Activated naive CD4-positive, alpha-beta T cell (primary cell): ENCODE data around the gene AKT3.
"Not testable (repeated sequence)": the region's sequence is repeated elsewhere in the genome, so short reads cannot be mapped to it uniquely, and the experiment has no call there.

Experiments used
- DNase-seq, 4 experiments: peaks; one replicate each; lab custom pipeline; 2025; lab: John Stamatoyannopoulos, UW

Gene AKT3

GRCh38 chr1:243783714-243784113 lies 66.3 kb downstream of the AKT3 start:
- DNase-seq: no peak

GRCh38 chr1:243772361-243773050 lies 77.5 kb downstream of the AKT3 start:
- DNase-seq: not testable (repeated sequence)

DNA sequence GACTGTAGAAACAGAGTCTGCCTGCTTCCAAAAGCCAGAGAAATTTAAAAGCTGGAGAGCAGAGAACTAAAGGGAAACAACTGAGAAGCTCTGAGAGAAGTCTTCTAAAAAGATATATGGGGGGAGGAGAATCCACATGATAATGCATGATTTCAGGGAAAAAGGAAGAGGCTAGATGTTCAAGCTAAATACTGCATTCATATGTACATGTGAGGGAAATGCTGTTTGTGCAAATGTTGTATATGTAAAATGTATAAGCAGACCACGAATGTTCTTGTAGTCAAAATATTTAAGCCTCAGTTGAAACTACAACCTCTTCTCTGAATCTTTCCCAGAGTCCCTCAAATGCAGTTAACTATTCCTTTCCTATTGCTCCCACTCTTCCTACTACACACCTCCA lies 79.2 kb downstream of the AKT3 start:
- DNase-seq: no peak

- no peak for DNase-seq
Measured at GRCh38 chr1:243765676-243766075, 84.4 kb downstream of the AKT3 start.

DNA sequence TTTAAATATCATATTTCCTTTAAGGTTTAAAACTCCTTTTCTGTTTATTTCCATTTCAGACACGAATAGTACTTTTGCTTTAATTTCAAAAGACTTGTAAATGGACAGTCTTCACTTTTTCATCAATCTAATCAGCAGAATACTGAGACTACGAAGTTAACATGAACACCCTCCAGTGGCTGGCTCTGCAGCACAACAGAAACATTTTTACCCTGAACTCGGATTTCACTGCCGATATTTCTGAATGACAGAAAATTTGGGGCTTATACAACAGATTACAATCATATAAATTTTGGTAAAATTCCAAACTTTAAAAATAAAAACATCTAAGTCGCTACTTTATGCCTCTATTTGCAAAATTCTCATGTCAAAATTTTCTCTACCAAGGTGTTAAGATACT lies 86.2 kb downstream of the AKT3 start:
- no peak for DNase-seq

DNA sequence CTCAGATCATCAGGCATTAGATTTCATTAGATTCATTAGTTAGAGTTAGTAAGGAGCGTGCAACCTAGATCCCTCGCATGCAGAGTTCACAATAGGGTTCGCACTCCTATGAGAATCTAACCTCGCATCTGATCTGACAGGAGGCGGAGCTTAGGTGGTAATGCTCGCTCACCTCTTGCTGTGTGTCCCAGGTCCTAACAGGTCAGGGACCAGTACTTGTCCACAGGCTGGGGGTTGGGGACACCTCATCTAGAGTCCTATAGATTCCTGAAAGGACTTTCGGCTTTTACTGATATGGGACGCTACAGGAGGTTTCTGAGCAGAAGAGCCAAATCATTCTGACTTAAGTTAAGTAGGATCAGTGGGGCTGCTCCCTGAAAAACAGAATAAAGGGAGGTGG lies 91.4 kb downstream of the AKT3 start:
- no peak for DNase-seq

DNA sequence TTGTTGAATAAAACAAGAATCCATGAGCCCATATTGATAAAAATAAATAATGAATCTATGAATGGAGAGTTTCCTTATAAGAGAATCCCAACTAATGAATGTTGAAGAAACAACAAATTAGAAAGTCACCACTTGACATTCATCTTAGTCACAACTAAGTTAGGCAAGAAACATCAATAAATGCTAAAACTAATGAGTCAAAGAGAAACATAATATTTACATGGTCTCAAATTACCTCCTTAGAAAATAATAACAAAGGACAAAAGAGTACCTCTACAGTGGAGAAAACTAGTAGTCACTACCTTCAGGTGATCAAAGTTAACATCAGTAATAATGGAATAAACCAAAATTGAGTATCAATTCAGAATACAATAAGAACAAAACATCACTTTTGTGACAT lies 93.5 kb downstream of the AKT3 start:
- no peak for DNase-seq

DNA sequence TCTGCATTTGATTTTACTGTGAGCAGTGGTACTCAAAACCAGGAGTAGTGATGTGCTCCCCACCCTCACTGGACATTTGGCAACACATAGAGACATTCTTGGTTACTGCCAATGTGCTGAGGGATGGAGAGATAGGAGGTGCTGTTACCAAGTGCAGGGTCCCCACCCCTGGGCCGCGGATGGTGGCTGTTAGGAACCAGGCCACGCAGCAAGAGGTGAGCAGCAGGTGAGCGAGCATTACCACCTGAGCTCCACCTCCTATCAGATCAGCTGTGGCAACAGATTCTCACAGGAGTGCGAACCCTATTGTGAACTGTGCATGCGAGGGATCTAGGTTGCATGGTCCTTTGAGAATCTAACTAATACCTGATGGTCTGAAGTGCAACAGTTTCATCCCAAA lies 95.7 kb downstream of the AKT3 start:
- DNase-seq: no peak

DNA sequence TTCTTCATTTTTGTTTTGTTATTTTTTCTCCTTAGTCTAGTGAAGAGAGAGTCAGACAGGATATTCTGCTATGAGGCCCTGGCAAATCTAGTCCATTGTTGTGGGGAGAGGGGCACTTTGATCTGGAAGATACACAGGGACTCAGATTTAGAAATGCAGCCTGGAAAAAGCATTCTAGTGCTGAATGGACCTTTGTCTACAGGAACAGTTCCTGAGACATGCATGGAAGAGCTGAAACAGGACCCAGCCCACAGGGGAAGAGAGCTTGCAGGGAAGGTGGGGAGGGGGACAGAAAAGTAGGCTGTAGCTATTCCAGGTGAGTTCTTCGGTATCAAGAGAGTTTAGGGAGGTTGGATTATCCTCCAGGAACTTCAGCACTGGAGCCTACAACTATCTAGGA lies 98.5 kb downstream of the AKT3 start:
- no peak for DNase-seq

GRCh38 chr1:243748706-243749283 lies 101.2 kb downstream of the AKT3 start:
- DNase-seq: no peak

- no peak for DNase-seq
Measured at GRCh38 chr1:243748227-243748626, 101.8 kb downstream of the AKT3 start.

DNA sequence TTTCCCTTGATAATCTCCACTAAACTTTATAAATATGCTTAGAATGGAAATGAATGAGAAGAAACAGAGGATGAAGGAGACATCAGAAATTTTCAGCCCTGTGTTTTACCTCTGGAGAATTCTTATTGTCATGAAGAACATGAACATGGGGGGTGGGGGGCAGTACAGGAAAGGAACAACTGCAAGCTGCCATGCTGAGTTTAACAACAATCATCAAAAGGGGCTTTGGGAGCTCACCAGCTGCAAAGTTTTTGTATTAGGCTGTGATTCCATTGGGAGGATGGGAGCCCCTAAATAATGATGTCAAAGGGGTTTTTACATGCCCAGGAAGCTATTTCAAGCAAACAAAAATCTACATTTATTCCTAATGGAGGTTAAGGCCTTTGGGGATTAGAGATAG lies 103.3 kb downstream of the AKT3 start:
- no peak for DNase-seq

GRCh38 chr1:243745356-243745755 lies 104.7 kb downstream of the AKT3 start:
- no peak for DNase-seq

- DNase-seq: no peak
Measured at GRCh38 chr1:243742819-243743218, 107.2 kb downstream of the AKT3 start.

- no peak for DNase-seq
Measured at GRCh38 chr1:243740255-243740999, 109.6 kb downstream of the AKT3 start.

DNA sequence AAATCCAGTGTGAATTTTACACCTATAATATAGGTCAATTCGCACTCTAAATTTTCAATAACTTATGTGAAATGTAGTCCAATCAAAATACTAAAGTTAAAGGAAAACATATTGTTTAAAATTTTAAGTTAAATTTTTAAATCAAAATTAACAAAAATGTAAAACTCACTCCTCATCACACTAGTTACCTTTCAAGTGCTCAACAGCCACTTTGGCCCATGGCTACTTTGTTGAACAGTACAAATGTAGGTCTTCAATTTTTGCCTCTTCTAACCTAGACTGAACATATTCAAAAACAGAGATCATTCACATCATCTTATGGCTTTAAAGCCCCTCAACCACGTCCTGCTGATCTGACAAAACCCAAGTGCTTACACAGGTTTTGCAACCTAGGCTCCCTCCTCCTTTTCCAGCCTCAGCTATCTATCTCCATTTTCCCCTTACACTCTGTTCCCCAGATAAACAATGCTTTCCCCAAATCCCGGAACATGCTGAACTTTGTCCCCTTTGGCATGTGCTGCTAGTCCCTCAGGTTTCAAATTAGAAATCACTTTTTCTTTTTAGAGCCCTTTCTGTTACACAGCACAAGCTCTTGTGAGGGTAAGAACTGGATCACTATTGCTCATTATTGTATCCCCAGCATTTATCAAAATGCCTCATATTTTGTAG lies 110.6 kb downstream of the AKT3 start:
- no peak for DNase-seq

- no peak for DNase-seq
Measured at GRCh38 chr1:243738020-243738419, 112.0 kb downstream of the AKT3 start.

DNA sequence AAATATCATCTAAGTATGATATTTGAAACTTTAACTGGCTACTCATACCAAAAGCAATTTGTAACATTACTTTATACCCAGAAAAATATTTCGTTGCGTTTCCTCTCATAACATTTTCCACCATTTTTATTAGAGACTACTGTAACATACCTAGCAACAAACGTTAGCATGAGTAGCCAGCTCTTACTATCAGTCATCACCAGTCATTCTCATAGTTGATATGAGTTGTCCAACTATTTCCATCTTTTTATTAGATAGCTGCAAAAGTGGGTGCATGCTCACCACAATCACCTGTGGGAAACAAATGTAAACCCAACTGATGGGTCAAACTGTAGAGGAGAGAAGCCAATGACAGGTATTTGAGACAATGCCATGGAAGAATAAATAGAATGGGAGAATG lies 114.6 kb downstream of the AKT3 start:
- no peak for DNase-seq

DNA sequence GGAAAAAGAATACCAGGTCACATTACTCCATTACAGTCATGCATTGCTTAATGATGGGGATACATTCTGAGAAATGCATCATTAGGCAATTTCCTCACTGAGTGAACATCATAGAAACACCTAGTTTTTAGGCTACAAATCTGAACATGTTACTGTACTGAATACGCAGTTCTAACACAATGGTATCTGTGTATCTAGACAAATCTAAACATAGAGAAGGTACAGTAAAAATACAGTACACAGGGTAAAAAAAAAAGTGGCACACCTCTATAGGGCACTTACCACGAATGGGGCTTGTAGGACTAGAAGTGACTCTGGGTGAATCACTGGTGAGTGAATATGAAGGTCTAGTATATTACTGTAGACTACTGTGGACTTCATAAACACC lies 115.7 kb downstream of the AKT3 start:
- DNase-seq: no peak

GRCh38 chr1:243733670-243734307 lies 116.3 kb downstream of the AKT3 start:
- DNase-seq: no peak

- DNase-seq: no peak
Measured at GRCh38 chr1:243732637-243733036, 117.4 kb downstream of the AKT3 start.

DNA sequence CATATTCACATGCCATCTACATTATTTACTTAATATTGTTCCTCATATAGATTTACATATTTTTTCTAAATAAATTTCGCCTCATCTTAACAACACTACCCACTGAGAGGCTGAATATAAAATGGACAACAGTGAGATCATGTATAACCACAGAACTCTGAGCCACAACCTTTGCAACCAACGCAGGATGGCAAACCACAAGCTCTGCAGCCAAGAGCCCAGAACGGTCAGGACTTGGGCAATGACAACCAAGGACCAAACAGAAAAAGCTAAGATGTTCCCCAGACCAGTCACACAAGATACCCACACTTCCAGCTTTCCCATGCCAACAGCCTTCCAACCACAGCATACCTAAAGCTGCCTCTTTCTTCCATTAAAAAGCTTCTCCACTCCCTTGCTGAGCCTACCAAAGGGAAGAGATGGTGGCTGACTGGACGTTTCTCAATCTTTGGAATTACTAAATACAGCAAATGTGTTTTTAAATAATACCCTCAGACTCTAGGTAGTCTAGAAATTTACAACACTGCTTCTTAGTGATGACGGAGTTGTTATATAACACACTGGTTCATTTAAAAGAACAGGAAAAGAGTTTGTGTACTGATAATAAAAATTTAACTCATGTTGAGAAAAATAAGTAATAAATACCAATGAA lies 117.9 kb downstream of the AKT3 start:
- no peak for DNase-seq
